Esophagus squamous epithelium (tissue), 4 donors: Measurements from ENCODE around the gene KRT34.
A peak's percentile ranks its signal among the peaks of the same experiment; 100 is the strongest.

Experiments
- CTCF ChIP-seq, 6 experiments: fragments of 450-650 bp in 4 of 6; fragments of 200-600 bp in 2 of 6; sonication (generic) in 2 of 6; IDR thresholded peaks; one replicate each; pipeline ENCODE4 v1.5.1; 2016 to 2019; ENCODE audit warnings: antibody characterized with exemption in 6 of 6, mild to moderate bottlenecking in 4 of 6, moderate library complexity in 4 of 6
- POLR2A ChIP-seq, 4 donors: fragments of 450-650 bp; IDR thresholded peaks; one replicate each; pipeline ENCODE4 v1.6.1; 2017; ENCODE audit warnings: antibody characterized with exemption in 4 of 4, mild to moderate bottlenecking in 4 of 4, moderate library complexity in 3 of 4

GRCh38 chr17:41329279-41329948 is 52.7 kb downstream of the KRT34 start:
- peak; percentile 32 to 77 (median 48) for TF ChIP-seq CTCF (IDR thresholded peaks at IDR 0.05)
- TF ChIP-seq POLR2A (IDR thresholded peaks at IDR 0.05), result no peak
